OCI-LY3 (cell line): ENCODE data around the gene RAG2.
"Not testable (repeated sequence)": the region's sequence is repeated elsewhere in the genome, so short reads cannot be mapped to it uniquely, and the experiment has no call there.

Experiments
- H2AFZ ChIP-seq: fragments of 200-600, 300-600 bp; shearing (Covaris generic); 2 replicates; pipeline ENCODE4 v1.6.0; 2014; ENCODE audit warnings: antibody characterized with exemption, low read depth, low read length
- H3K27ac ChIP-seq: fragments of 200-600, 300-600 bp; sonication (generic); 2 replicates; pipeline ENCODE4 v1.5.1; 2014; ENCODE audit warnings: mild to moderate bottlenecking, low read length, moderate library complexity, mixed read lengths
- H3K27me3 ChIP-seq: fragments of 200-600, 300-600 bp; sonication (generic); 2 replicates; pipeline ENCODE4 v1.6.1; 2014; ENCODE audit warnings: low read depth, low read length, mixed read lengths
- H3K36me3 ChIP-seq: fragments of 200-600, 300-600 bp; sonication (generic); replicated peaks from 2 replicates; pipeline ENCODE3; 2014; ENCODE audit warnings: low read depth, low read length, mixed read lengths
- H3K4me1 ChIP-seq: fragments of 300-600, 200-600 bp; sonication (generic); 2 replicates; pipeline ENCODE4 v1.6.1; 2014; ENCODE audit warnings: low read length, mixed read lengths
- H3K4me2 ChIP-seq: fragments of 200-600, 300-600 bp; sonication (generic); 2 replicates; pipeline ENCODE4 v1.6.1; 2014; ENCODE audit warnings: low read length, mixed read lengths
- H3K4me3 ChIP-seq: fragments of 300-600, 200-600 bp; sonication (generic); 2 replicates; pipeline ENCODE4 v1.5.1; 2014; ENCODE audit warnings: antibody characterized with exemption, mild to moderate bottlenecking, low read length, moderate library complexity
- H3K79me2 ChIP-seq: fragments of 300-600, 200-600 bp; shearing (Covaris generic); 2 replicates; pipeline ENCODE4 v1.6.1; 2014; ENCODE audit warnings: mild to moderate bottlenecking, low read length, mixed read lengths
- H3K9ac ChIP-seq: fragments of 300-600, 200-600 bp; shearing (Covaris generic); 2 replicates; pipeline ENCODE4 v1.6.0; 2014; ENCODE audit warnings: mild to moderate bottlenecking, low read length, moderate library complexity
- H3K9me3 ChIP-seq: fragments of 200-600, 300-600 bp; shearing (Covaris generic); 2 replicates; pipeline ENCODE4 v1.6.1; 2014; ENCODE audit warnings: low read length, mixed read lengths; ENCODE audit not compliant: insufficient read depth
- H4K20me1 ChIP-seq: fragments of 200-600, 300-600 bp; sonication (generic); 2 replicates; pipeline ENCODE4 v1.6.1; 2016; ENCODE audit warnings: low read length, mixed read lengths; ENCODE audit not compliant: insufficient read depth
- EZH2phosphoT487 ChIP-seq: fragments of 200-600 bp; shearing (Covaris generic); IDR thresholded peaks from 2 replicates; pipeline ENCODE4 v1.6.1; 2018; ENCODE audit warnings: antibody characterized with exemption, mixed run types, low read depth
- TF ChIP-seq, protein P1 (sequence below): fragments of 200-600, 300-600 bp; sonication (generic); IDR thresholded peaks from 2 replicates; pipeline ENCODE4 v1.5.1; 2014; ENCODE audit warnings: antibody characterized with exemption, low read length, low read depth

RAG2 gene

DNA sequence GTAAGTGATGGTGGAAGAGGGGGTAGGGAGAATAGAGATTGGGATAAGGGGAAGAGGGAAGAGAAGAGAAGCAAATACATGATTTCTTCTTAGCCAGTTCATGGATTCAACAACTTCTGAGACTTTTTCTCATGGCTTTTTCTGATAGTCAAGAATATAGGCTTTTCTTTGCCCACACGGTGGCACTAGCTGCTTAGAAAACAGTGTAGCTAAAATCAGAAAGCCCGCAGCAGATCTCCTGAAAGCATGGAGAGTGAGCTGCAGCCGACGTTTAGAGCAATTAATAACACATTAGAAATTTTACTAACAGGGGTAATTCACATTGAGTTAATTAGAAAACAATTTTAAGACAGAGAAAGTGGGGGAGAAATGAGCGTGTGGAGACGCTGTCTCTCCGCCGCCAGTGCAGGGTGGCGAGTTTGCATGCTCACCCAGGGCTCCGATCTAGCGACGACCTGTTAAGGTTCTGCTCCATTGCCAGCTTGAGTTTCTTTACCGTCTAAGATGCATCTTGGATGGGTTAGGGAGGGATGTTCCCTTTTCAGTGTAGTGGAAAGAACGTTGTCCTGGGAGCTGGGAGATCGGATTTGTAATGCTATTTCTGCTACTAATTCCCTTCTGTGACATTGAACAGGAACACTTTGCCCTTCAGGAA, 33.5 kb downstream of the RAG2 start:
- Histone ChIP-seq H3K4me2 (peak overlapping the region; percentile 67), H3K27ac (no peak overlapping the region), H2AFZ (peak overlapping the region; percentile 49)

DNA sequence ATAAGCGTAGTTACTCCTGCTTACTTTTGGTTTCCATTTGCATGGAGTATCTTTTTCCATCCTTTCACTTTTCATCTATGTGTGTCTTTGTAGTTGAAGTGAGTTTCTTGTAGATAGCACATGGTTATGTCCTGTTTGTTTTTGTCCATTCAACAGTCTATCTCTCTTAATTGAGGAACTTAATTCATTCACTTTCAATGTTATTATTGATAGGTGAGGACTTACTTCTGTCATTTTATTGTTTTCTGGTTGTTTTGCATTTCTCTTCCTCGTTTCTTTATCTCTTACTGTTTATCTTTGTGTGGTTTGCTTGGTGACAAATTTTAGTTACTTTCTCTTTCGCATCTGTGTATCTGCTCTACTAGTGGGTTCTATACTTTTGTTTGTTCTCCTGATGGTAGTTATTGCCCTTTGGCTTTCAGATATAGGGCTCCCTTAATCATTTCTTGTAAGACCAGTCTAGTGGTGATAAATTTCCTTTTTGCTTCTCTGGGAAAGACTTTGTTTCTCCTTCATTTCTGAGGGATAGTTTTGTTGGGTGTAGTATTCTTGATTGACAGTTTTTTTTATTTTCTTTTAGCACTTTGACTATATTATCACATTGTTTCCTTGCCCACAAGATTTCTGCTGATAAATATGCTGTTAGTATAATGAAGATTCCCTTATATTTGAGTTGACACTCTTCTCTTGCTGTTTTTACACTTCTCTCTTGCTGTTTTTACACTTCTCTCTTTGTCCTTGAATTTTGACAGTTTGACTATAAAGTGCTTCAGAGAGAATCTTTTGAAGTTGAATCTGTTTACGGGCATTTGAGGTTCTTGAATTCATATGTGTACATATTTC, 39.2 kb downstream of the RAG2 start:
- Histone ChIP-seq H2AFZ (no peak overlapping the region), H3K27ac (no peak overlapping the region)
- TF ChIP-seq EZH2phosphoT487, result no peak
- TF ChIP-seq, protein P1, sequence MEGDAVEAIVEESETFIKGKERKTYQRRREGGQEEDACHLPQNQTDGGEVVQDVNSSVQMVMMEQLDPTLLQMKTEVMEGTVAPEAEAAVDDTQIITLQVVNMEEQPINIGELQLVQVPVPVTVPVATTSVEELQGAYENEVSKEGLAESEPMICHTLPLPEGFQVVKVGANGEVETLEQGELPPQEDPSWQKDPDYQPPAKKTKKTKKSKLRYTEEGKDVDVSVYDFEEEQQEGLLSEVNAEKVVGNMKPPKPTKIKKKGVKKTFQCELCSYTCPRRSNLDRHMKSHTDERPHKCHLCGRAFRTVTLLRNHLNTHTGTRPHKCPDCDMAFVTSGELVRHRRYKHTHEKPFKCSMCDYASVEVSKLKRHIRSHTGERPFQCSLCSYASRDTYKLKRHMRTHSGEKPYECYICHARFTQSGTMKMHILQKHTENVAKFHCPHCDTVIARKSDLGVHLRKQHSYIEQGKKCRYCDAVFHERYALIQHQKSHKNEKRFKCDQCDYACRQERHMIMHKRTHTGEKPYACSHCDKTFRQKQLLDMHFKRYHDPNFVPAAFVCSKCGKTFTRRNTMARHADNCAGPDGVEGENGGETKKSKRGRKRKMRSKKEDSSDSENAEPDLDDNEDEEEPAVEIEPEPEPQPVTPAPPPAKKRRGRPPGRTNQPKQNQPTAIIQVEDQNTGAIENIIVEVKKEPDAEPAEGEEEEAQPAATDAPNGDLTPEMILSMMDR, result no peak

More for the DNA sequence above, 33.5 kb downstream of the RAG2 start:
- Histone ChIP-seq H3K36me3 (no peaks in the 10 kb centered on the region), H3K79me2 (no peaks in the 10 kb centered on the region), H3K27me3 (peaks cover 53% of the 10 kb centered on the region), H3K9ac (no peak overlapping the region), H4K20me1 (no peaks in the 10 kb centered on the region), H3K9me3 (no peaks in the 10 kb centered on the region), H3K4me3 (peak overlapping the region; percentile 69), H3K4me1 (no peaks in the 10 kb centered on the region)
- TF ChIP-seq EZH2phosphoT487, result no peak
- TF ChIP-seq, protein P1, result peak; percentile 87

DNA sequence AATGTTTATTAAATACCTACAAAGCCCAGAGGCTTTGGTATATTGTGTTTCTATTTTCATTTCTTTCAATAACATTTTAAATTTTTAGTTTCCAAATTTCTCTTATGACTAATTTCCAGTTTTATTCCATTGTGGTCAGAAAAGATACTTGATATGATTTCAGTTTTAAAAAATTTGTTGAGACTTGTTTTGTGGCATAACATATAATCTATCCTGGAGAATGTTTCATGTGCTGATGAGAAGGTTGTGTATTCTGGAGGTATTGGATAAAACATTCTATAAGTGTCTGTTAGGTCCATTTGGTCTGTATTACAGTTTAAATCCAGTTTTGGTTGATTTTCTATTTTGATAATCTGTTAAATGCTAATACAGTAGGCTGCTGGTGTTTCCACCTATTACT, 40.0 kb downstream of the RAG2 start:
- H3K4me3 ChIP-seq, result no peak overlapping the region
- no peaks in the 10 kb centered on the region for H4K20me1 ChIP-seq
- no peaks in the 10 kb centered on the region for H3K79me2 ChIP-seq
- H3K27me3 ChIP-seq, result peaks cover 25% of the 10 kb centered on the region
- TF ChIP-seq, protein P1, result no peak
- no peak for TF ChIP-seq EZH2phosphoT487
- no peaks in the 10 kb centered on the region for H3K9me3 ChIP-seq
- H3K4me2 ChIP-seq, result no peak overlapping the region
- no peak overlapping the region for H2AFZ ChIP-seq
- no peaks in the 10 kb centered on the region for H3K4me1 ChIP-seq
- no peaks in the 10 kb centered on the region for H3K36me3 ChIP-seq
- no peak overlapping the region for H3K9ac ChIP-seq
- no peak overlapping the region for H3K27ac ChIP-seq

More for the DNA sequence above, 39.2 kb downstream of the RAG2 start:
- peaks cover 28% of the 10 kb centered on the region for H3K27me3 ChIP-seq
- no peaks in the 10 kb centered on the region for H3K9me3 ChIP-seq
- H3K4me1 ChIP-seq, result no peaks in the 10 kb centered on the region
- H3K79me2 ChIP-seq, result no peaks in the 10 kb centered on the region
- H3K9ac ChIP-seq, result no peak overlapping the region
- H3K36me3 ChIP-seq, result no peaks in the 10 kb centered on the region
- H4K20me1 ChIP-seq, result no peaks in the 10 kb centered on the region
- no peak overlapping the region for H3K4me3 ChIP-seq
- H3K4me2 ChIP-seq, result no peak overlapping the region

DNA sequence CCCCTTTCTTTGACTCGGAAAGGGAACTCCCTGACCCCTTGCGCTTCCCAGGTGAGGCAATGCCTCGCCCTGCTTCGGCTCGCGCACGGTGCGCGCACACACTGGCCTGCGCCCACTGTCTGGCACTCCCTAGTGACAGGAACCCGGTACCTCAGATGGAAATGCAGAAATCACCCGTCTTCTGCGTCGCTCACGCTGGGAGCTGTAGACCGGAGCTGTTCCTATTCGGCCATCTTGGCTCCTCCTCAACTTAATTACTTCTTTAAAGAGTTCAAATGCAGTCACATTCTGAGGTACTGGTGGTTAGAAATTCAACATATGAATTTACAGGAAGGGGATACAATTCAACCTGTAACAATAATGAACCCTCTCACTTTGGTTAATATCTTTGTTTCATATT, 40.6 kb downstream of the RAG2 start:
- H3K27me3 ChIP-seq, result peaks cover 20% of the 10 kb centered on the region
- not testable (repeated sequence) for H3K27ac ChIP-seq, H2AFZ ChIP-seq, H3K4me3 ChIP-seq, H3K4me2 ChIP-seq, H3K9ac ChIP-seq, H3K79me2 ChIP-seq, H3K36me3 ChIP-seq, H3K4me1 ChIP-seq, H4K20me1 ChIP-seq, H3K9me3 ChIP-seq
